ENCODE results near the gene DLG2. TPM values are rescaled to one million over a fixed set of nuclear protein-coding genes. Genes with fewer than 3 reads are reported as not detected.

Gene DLG2
- total RNA-seq, 1 donor from 2014 or later: 2.1 TPM

- Mint-ChIP-seq H3K36me3 (ENCODE audit: low read depth) (no peaks in the 10 kb centered on the region), H3K9me3 (no peaks in the 10 kb centered on the region), H3K4me3 (no peak overlapping the region), H3K4me1 (no peaks in the 10 kb centered on the region), H3K27ac (ENCODE audit: unreplicated experiment) (no peak overlapping the region), H3K27me3 (ENCODE audit: low read depth) (no peaks in the 10 kb centered on the region)
- no peak for DNase-seq (ENCODE audit: low read depth, low spot score)
- TF ChIP-seq CTCF (conservative IDR thresholded peaks at IDR 0.05): no peak
Measured at GRCh38 chr11:84909740-84910139, 717.4 kb downstream of the DLG2 start.

GRCh38 chr11:84906995-84907394 is 720.1 kb downstream of the DLG2 start:
- no peak for TF ChIP-seq CTCF (conservative IDR thresholded peaks at IDR 0.05)
- no peaks in the 10 kb centered on the region for H3K9me3 Mint-ChIP-seq
- H3K27ac Mint-ChIP-seq (ENCODE audit: unreplicated experiment): no peak overlapping the region
- H3K27me3 Mint-ChIP-seq (ENCODE audit: low read depth): no peaks in the 10 kb centered on the region
- H3K36me3 Mint-ChIP-seq (ENCODE audit: low read depth): no peaks in the 10 kb centered on the region
- no peak for DNase-seq (ENCODE audit: low read depth, low spot score)
- no peak overlapping the region for H3K4me3 Mint-ChIP-seq
- no peaks in the 10 kb centered on the region for H3K4me1 Mint-ChIP-seq

- Mint-ChIP-seq H3K27me3 (ENCODE audit: low read depth) (no peaks in the 10 kb centered on the region), H3K36me3 (ENCODE audit: low read depth) (no peaks in the 10 kb centered on the region), H3K4me1 (no peaks in the 10 kb centered on the region), H3K4me3 (no peak overlapping the region), H3K9me3 (no peaks in the 10 kb centered on the region), H3K27ac (ENCODE audit: unreplicated experiment) (no peak overlapping the region)
- DNase-seq (ENCODE audit: low read depth, low spot score): no peak
- TF ChIP-seq CTCF (conservative IDR thresholded peaks at IDR 0.05): no peak
Measured at GRCh38 chr11:84905411-84905810, 721.7 kb downstream of the DLG2 start.

- H3K27ac Mint-ChIP-seq (ENCODE audit: unreplicated experiment): no peak overlapping the region
- no peaks in the 10 kb centered on the region for H3K27me3 Mint-ChIP-seq (ENCODE audit: low read depth)
- DNase-seq (ENCODE audit: low read depth, low spot score): no peak
- TF ChIP-seq CTCF (conservative IDR thresholded peaks at IDR 0.05): no peak
- H3K4me3 Mint-ChIP-seq: no peak overlapping the region
- H3K36me3 Mint-ChIP-seq (ENCODE audit: low read depth): no peaks in the 10 kb centered on the region
- no peaks in the 10 kb centered on the region for H3K4me1 Mint-ChIP-seq
- no peaks in the 10 kb centered on the region for H3K9me3 Mint-ChIP-seq
Measured at GRCh38 chr11:84902445-84902844, 724.7 kb downstream of the DLG2 start.

- Mint-ChIP-seq H3K27ac (ENCODE audit: unreplicated experiment) (no peak overlapping the region), H3K27me3 (ENCODE audit: low read depth) (no peaks in the 10 kb centered on the region), H3K9me3 (no peaks in the 10 kb centered on the region), H3K4me3 (no peak overlapping the region), H3K4me1 (no peaks in the 10 kb centered on the region), H3K36me3 (ENCODE audit: low read depth) (no peaks in the 10 kb centered on the region)
- no peak for DNase-seq (ENCODE audit: low read depth, low spot score)
- TF ChIP-seq CTCF (conservative IDR thresholded peaks at IDR 0.05): no peak
Measured at GRCh38 chr11:84901991-84902390, 725.2 kb downstream of the DLG2 start.

GRCh38 chr11:84899740-84900139 is 727.4 kb downstream of the DLG2 start:
- no peak overlapping the region for H3K27ac Mint-ChIP-seq (ENCODE audit: unreplicated experiment)
- no peak for DNase-seq (ENCODE audit: low read depth, low spot score)
- H3K36me3 Mint-ChIP-seq (ENCODE audit: low read depth): no peaks in the 10 kb centered on the region
- H3K27me3 Mint-ChIP-seq (ENCODE audit: low read depth): no peaks in the 10 kb centered on the region
- TF ChIP-seq CTCF (conservative IDR thresholded peaks at IDR 0.05): peak; percentile 50
- no peaks in the 10 kb centered on the region for H3K9me3 Mint-ChIP-seq
- H3K4me1 Mint-ChIP-seq: no peaks in the 10 kb centered on the region
- no peak overlapping the region for H3K4me3 Mint-ChIP-seq
